Measurements from ENCODE around the gene HOXA13. TPM values are rescaled to one million over a fixed set of nuclear protein-coding genes. Genes with fewer than 3 reads are reported as not detected.

The HOXA13 gene
- total RNA-seq, 2 experiments from 2014 or later, result not detected

- Mint-ChIP-seq H3K9me3 (no peaks in the 10 kb centered on the region), H3K36me3 (ENCODE audit: low read depth) (no peaks in the 10 kb centered on the region), H3K4me1 (peaks cover 36% of the 10 kb centered on the region), H3K4me3 (no peak overlapping the region), H3K27ac (no peak overlapping the region), H3K27me3 (peaks cover 96% of the 10 kb centered on the region)
- DNase-seq, result no peak
- ChIA-PET CTCF (interaction anchor here (0.7 to 1.8 kb wide), 2 partner anchors 12 to 386 kb away, joined by 3 to 5 read pairs; no protein-coding TSS in a partner anchor), POLR2A (interaction anchor here (0.6 to 1.2 kb wide), 2 partner anchors 15 to 651 kb away, joined by 3 read pairs; no protein-coding TSS in a partner anchor)
Observed at GRCh38 chr7:27189997-27190748, 9.7 kb downstream of the HOXA13 start.

- Mint-ChIP-seq H3K27ac (no peak overlapping the region), H3K27me3 (peaks cover 96% of the 10 kb centered on the region), H3K36me3 (ENCODE audit: low read depth) (peaks cover 5% of the 10 kb centered on the region), H3K4me1 (peaks cover 41% of the 10 kb centered on the region), H3K9me3 (no peaks in the 10 kb centered on the region), H3K4me3 (no peak overlapping the region)
- CTCF ChIA-PET, result interaction anchor here (0.6 to 1.8 kb wide), 3 partner anchors 11 to 918 kb away, joined by 3 to 5 read pairs (median 3); no protein-coding TSS in a partner anchor
- DNase-seq, result no peak
- POLR2A ChIA-PET, result interaction anchor here (0.6 to 1.2 kb wide), 2 partner anchors 16 to 651 kb away, joined by 3 read pairs; no protein-coding TSS in a partner anchor
Observed at GRCh38 chr7:27189295-27189996, 10.4 kb downstream of the HOXA13 start.

- peak; percentile 51 for DNase-seq
- Mint-ChIP-seq H3K36me3 (ENCODE audit: low read depth) (peaks cover 5% of the 10 kb centered on the region), H3K27me3 (peaks cover 96% of the 10 kb centered on the region), H3K4me1 (peaks cover 43% of the 10 kb centered on the region), H3K4me3 (peak overlapping the region; percentile 34), H3K27ac (no peak overlapping the region), H3K9me3 (no peaks in the 10 kb centered on the region)
- ChIA-PET POLR2A (interaction anchor here (0.8 to 1.2 kb wide), 2 partner anchors 17 to 21 kb away, joined by 3 read pairs; no protein-coding TSS in a partner anchor), CTCF (interaction anchor here (0.8 kb wide), 1 partner anchor 10 kb away, joined by 3 read pairs; no protein-coding TSS in a partner anchor)
Observed at GRCh38 chr7:27188386-27189294, 11.3 kb downstream of the HOXA13 start.

- peaks cover 93% of the 10 kb centered on the region for H3K27me3 Mint-ChIP-seq
- peaks cover 5% of the 10 kb centered on the region for H3K36me3 Mint-ChIP-seq (ENCODE audit: low read depth)
- H3K27ac Mint-ChIP-seq, result no peak overlapping the region
- POLR2A ChIA-PET, result interaction anchor here (0.8 to 1.0 kb wide), 2 partner anchors 14 to 20 kb away, joined by 3 to 4 read pairs; no protein-coding TSS in a partner anchor
- H3K4me3 Mint-ChIP-seq, result peak overlapping the region; percentile 34
- no peak for DNase-seq
- H3K4me1 Mint-ChIP-seq, result peaks cover 40% of the 10 kb centered on the region
- CTCF ChIA-PET, result interaction anchor here (0.8 to 4.7 kb wide), 4 partner anchors 8 to 1335 kb away, joined by 3 to 26 read pairs (median 5); no protein-coding TSS in a partner anchor
- H3K9me3 Mint-ChIP-seq, result no peaks in the 10 kb centered on the region
Observed at GRCh38 chr7:27187475-27188385, 12.2 kb downstream of the HOXA13 start.

- POLR2A ChIA-PET, result interaction anchor here (0.9 to 1.0 kb wide), 2 partner anchors 14 to 15 kb away, joined by 3 to 4 read pairs; no protein-coding TSS in a partner anchor
- no peak for DNase-seq
- Mint-ChIP-seq H3K27me3 (peaks cover 93% of the 10 kb centered on the region), H3K4me3 (no peak overlapping the region), H3K4me1 (peaks cover 37% of the 10 kb centered on the region), H3K36me3 (ENCODE audit: low read depth) (peaks cover 5% of the 10 kb centered on the region), H3K27ac (no peak overlapping the region), H3K9me3 (no peaks in the 10 kb centered on the region)
- CTCF ChIA-PET, result interaction anchor here (0.9 to 4.7 kb wide), 4 partner anchors 9 to 1335 kb away, joined by 3 to 26 read pairs (median 6); no protein-coding TSS in a partner anchor
Observed at GRCh38 chr7:27186668-27187474, 13.0 kb downstream of the HOXA13 start.

GRCh38 chr7:27185854-27186667 is 13.8 kb downstream of the HOXA13 start:
- H3K27me3 Mint-ChIP-seq, result peaks cover 92% of the 10 kb centered on the region
- DNase-seq, result no peak
- peaks cover 5% of the 10 kb centered on the region for H3K36me3 Mint-ChIP-seq (ENCODE audit: low read depth)
- no peak overlapping the region for H3K27ac Mint-ChIP-seq
- POLR2A ChIA-PET, result interaction anchor here (0.9 kb wide), 1 partner anchor 14 kb away, joined by 3 read pairs; no protein-coding TSS in a partner anchor
- no peaks in the 10 kb centered on the region for H3K9me3 Mint-ChIP-seq
- H3K4me3 Mint-ChIP-seq, result peak overlapping the region; percentile 11
- CTCF ChIA-PET, result interaction anchor here (0.9 to 4.7 kb wide), 4 partner anchors 9 to 1334 kb away, joined by 3 to 26 read pairs (median 6); no protein-coding TSS in a partner anchor
- peaks cover 35% of the 10 kb centered on the region for H3K4me1 Mint-ChIP-seq

GRCh38 chr7:27185013-27185853 is 14.7 kb downstream of the HOXA13 start, which contains the start of gene HOXA11:
Gene HOXA11, minus strand, starts transcription at chr7:27185232. Its CDS starts 88 bp downstream, at chr7:27185144.
- ChIA-PET POLR2A (no interaction called here), CTCF (interaction anchor here (1.0 to 4.7 kb wide), 3 partner anchors 10 to 36 kb away, joined by 3 to 26 read pairs (median 4); no protein-coding TSS in a partner anchor)
- Mint-ChIP-seq H3K27ac (peak within 1 kb of the TSS; percentile 66), H3K36me3 (ENCODE audit: low read depth) (peaks cover 5% of the 10 kb centered on the region), H3K4me1 (peaks cover 35% of the 10 kb centered on the region), H3K27me3 (peaks cover 87% of the 10 kb centered on the region), H3K4me3 (peak within 1 kb of the TSS; percentile 48), H3K9me3 (no peaks in the 10 kb centered on the region)
- DNase-seq, result no peak

- peak overlapping the region; percentile 48 for H3K4me3 Mint-ChIP-seq
- H3K9me3 Mint-ChIP-seq, result no peaks in the 10 kb centered on the region
Observed at GRCh38 chr7:27184337-27185012, 15.4 kb downstream of the HOXA13 start.

More at GRCh38 chr7:27184337-27185012, 15.4 kb downstream of the HOXA13 start:
- no peak for DNase-seq
- peaks cover 5% of the 10 kb centered on the region for H3K36me3 Mint-ChIP-seq (ENCODE audit: low read depth)
- ChIA-PET POLR2A (no interaction called here), CTCF (interaction anchor here (1.0 to 4.7 kb wide), 3 partner anchors 11 to 35 kb away, joined by 3 to 26 read pairs (median 4); no protein-coding TSS in a partner anchor)
- peaks cover 84% of the 10 kb centered on the region for H3K27me3 Mint-ChIP-seq
- peak overlapping the region; percentile 66 for H3K27ac Mint-ChIP-seq
- H3K4me1 Mint-ChIP-seq, result peaks cover 34% of the 10 kb centered on the region

Data from activated CD4-positive, alpha-beta memory T cell treated with anti-CD3 and anti-CD28 coated beads, Interleukin-2, amount 10 ng/mL, durations not matched to agents 7 days and 5 days (primary cell).